HG02938 (cell line): ENCODE data around the gene ATXN7L1.

Experiments
- ATAC-seq: cut with Tn5 transposase; IDR thresholded peaks from one replicate; pipeline ENCODE4 v1.9.1; 2021; ENCODE audit warnings: mild to moderate bottlenecking, moderate library complexity; ENCODE audit not compliant: unreplicated experiment

ATXN7L1 gene

GRCh38 chr7:105752671-105753275 is 123.6 kb downstream of the ATXN7L1 start:
- ATAC-seq = no peak

- ATAC-seq = no peak
Observed at GRCh38 chr7:105751054-105751453, 125.3 kb downstream of the ATXN7L1 start.

DNA sequence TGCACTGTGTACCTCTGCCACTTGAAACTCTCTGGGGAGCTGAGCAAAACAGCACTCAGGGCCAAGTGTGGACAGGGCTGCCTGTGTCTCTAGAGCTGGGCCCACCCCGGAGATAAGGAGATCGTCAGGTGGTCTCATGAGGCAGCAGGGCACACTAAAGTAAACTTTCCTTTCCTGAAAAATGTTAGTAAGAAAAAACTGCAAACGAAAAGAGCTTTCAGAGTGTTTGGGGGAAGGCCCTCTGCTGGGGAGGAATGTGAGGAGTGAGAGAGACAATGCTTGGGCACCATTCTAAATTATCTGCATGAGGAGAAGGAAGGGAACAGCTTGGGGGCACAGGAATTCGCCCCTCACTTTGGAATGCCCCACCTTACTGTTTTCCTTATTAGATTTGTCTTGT is 127.7 kb downstream of the ATXN7L1 start:
- ATAC-seq = no peak

DNA sequence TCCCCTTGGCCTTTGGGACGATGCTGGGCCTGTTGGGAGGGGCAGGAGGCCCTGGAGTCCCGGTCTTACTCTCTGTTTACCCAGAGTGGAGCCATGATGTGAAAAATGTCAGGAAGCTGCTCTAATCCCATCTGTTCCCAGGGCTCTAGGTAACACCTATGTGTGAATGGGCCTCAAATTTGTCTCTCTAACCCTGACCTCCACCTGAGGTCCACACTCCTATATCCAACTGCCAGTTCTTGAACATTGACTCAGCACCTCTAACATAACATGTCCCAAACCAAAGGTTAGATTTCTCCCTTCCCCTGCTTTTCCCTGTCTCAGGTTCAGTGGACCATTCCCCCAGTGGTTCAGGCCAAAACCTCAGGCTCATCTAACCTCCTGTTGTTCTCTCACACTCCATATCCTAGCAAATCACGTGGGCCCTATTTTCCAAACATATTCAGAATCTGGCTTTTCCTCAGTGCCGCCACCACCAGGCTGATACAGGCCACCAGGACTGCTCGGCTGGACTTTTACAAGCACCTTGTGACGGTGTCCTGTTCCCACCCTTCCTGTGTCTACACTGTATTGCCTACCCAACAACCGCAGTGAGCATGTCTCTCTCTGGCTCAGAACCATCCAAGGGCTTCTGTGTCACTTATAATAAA is 130.6 kb downstream of the ATXN7L1 start:
- ATAC-seq = no peak

DNA sequence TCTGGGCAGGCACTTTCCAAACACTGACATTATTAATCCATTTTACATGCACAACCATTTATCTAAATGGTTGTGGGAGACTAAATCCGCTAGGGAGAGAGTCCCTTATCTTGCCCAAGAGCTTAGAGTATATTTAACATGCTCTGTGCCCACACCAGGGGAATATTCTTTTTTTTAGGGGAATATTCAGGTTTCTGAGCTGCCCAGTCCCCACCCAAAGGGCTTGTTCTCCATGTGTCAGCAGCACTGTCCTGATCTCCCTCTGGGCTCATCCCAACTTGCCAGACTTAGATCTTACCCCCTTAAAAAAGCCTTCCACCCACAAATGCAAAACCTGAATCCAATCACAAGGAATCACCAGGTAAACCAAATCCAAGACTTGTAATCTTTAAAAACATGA is 132.1 kb downstream of the ATXN7L1 start:
- no peak for ATAC-seq

DNA sequence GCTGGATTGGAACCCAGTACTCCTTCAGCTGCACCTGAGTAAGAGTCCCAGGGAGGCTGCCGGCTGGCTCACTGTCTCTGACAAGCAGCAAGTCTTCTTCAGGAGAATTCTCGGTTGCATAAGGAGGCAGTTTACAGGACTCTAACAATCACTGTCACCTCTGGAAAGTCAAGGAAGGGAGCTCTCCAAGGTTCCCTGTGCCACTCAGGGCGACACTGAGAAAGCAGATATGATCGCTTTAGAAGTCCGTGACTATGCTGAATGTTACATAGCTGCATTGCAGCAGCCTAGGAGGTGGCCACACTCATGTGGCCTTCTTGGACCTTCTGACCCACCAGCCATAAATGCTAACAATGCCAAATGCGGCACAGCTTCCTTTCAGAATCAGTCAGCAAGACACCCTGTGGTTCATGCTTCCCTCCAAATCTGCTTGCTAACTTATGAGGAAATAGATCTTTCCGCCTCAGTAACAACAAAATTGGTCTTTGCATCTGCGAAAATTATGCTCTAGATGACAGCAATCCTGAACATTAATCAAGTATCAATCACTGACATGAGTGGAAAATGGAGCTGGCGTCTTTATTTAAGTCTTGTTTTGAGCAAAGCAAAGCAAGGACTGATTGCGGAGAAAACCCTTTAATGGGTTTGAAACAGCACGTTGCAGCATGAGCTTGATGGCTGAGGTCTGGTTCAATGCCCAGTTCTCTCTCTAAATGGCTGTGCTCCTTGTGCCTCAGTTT is 132.9 kb downstream of the ATXN7L1 start:
- no peak for ATAC-seq

- ATAC-seq = no peak
Observed at GRCh38 chr7:105742787-105743186, 133.6 kb downstream of the ATXN7L1 start.

GRCh38 chr7:105741982-105742381 is 134.4 kb downstream of the ATXN7L1 start:
- no peak for ATAC-seq

GRCh38 chr7:105738133-105738532 is 138.3 kb downstream of the ATXN7L1 start:
- no peak for ATAC-seq

DNA sequence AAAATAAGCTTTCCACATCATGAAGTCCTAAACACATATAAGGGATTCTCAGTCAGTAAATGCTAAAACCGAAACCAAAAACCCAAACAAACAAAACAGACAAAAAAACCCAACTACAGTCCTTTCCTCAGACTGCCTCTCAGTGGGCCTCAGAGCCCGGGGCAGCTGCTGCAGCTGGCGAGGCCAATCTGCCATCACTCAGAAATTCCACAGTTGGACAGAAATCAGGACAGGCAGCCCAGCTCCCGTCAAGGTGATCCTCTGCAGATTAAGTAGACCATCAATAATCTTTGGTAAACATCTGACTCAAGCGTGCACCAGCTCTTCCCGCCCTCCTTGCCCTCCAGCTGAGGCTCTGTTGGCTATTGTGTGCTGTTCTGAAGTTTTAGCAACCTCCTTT is 142.2 kb downstream of the ATXN7L1 start:
- no peak for ATAC-seq

DNA sequence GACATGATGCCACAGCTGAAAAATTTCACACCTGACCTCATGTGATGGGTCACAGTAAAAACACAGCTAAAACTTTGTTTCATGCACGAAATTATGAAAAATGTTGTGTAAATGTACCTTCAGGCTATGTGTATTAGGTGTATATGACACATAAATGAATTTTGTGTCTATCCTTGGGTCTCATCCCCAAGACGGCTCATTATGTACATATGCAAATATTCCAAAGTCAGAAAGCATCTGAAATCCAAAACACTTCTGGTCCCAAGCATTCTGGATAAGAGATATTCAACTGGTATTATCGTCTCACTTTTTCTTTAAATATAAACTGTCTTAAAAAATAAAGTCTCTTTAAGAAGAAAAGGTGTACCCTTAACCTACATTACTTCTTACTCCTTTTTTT is 145.4 kb downstream of the ATXN7L1 start:
- ATAC-seq = no peak

DNA sequence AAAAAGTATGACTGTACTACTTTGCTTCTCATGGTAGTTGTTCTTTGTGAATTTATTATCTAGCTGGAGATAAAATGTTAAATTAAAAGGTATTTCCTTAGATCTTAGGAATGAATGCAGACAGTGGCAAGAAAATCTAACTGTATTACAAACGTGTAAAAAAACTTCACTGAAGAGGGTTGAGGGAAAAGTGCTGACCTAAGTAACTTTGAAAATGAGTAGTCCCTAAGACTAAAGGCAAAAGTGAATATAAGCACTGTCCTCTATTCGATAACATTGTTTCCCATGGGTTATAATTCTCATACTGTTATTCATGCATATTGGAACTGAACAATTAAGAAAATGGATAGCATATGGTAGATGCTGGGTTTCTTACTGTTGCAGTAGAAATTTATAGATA is 148.4 kb downstream of the ATXN7L1 start:
- no peak for ATAC-seq

DNA sequence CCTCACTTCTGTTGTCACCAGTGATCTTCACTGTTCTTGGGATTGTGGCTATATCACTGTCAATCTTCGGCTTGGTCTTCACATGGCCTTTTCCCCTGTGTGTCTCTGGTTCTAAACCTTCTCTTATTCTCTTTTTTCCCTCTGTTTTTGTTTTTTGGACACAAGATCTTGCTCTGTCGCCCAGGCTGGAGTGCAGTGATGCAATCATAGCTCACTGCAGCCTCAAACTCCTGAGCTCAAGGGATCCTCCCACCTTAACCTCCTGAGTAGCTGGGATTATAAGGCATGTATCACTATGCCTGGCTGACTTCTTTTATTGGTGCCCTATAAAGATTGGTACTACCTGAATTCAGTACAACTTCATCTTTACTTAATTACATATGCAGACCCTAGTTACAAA is 151.7 kb downstream of the ATXN7L1 start:
- ATAC-seq = no peak

DNA sequence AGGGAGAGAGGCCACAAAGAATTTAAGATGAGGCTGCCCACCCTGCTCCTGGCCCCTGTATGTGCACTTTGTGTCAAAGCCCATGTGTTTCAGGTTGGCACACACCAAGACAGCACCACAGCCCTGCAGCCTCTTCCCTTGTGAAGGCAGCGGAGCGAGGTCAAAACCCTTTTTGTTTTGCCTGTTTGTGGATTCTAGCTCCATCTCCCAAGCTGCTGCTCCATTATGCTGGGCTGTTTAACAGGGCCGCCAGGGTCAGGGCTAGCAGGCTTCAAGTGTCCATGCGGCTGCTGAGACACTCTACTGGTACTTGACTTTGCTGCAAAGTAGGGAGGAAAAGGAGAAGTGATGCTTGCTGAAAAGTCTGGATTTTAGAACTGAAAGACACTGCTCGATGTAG is 152.8 kb downstream of the ATXN7L1 start:
- no peak for ATAC-seq

- no peak for ATAC-seq
Observed at GRCh38 chr7:105721571-105722104, 154.8 kb downstream of the ATXN7L1 start.

GRCh38 chr7:105719919-105720318 is 156.5 kb downstream of the ATXN7L1 start:
- no peak for ATAC-seq

DNA sequence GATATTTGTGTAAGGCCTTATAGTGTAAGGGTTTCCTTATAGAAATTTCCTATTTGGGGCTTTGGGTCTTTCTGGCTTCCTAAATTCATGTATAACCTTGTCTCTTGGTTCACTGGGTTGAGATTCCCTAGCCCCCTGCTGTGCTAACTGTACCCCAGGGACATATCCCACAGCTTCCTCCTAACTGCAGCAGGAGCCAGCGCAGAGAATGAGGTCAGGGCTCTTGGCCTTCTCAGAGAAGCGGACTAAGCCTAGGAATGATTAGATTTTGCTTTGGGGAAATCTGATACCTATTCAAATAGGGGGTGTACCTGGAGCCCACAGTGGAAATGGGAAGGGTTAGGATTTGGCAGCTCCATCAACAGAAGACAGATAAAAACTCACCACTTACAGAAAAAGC is 157.0 kb downstream of the ATXN7L1 start:
- ATAC-seq = no peak

- ATAC-seq = no peak
Observed at GRCh38 chr7:105718511-105718925, 157.9 kb downstream of the ATXN7L1 start.

DNA sequence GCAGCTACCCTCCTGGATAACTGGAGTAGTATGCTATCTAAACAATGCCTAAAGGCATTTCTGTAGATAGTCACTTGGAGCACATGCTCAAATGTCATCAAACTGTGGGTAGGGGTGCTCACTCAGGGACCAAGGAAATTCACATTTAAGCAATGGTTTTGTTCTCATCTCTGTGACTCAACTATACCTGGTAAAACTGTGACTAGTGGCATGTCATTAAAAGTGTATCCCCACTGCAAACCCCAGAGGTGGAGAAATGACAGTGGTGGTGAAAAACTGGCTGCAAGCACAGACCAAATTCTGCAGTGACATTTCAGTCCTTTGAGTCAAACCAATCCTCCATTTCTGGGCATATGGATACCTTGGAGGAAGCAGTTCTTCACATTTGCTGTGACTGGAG is 160.9 kb downstream of the ATXN7L1 start:
- no peak for ATAC-seq

DNA sequence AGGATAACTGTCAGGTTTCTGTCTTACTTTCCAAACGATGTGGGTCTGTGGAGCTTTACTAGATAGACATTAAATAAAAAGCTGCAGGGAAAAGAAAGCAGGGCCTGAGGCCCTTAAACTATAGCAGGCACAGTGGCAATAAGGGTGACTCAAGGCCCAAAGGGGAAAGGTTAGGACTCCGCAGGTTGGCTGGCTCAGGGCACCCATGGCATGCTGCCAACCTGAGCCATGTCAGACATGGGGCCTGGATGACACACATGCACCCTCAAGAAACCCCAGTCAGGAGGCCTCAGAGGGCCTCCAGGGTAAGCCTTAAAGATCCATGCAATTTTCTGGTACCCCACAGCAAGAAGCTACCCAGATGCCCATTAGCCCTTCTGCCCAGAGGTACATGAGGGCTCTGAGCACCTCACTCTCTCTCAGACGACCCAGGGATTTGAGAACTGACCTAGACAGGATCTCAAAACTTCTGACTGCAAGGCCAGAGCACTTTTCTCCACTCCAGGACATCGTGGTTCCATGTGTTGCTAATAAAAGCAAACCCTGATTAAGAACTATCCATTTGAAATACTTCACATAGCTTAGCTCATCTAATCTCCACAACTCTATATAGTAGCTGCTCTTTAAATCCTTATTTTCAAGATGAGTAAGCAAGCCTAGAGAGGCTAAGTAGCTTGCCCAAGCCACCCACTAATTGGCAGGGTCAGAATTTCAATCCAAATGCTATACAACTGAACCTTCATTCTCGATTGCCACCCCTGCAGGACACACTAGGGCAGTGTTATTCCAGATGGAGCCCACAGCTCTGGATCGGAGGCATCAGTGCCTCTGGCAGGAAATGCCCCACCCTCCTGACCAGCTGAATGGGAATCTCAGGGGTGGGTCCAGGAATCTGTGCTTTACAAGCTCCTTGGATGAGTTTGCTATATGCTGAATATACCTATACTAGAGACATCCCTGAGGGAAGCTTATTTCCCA is 162.6 kb downstream of the ATXN7L1 start:
- no peak for ATAC-seq

GRCh38 chr7:105712877-105713276 is 163.5 kb downstream of the ATXN7L1 start:
- ATAC-seq = no peak
